Left forelimb (tissue), 1 donor: ENCODE data around the gene SMIM32.

ENCODE experiments used
- DNase-seq: peaks from one replicate; pipeline ENCODE4 v3.0.0-alpha.2; 2018; ENCODE audit warnings: low spot score

SMIM32 gene

DNA sequence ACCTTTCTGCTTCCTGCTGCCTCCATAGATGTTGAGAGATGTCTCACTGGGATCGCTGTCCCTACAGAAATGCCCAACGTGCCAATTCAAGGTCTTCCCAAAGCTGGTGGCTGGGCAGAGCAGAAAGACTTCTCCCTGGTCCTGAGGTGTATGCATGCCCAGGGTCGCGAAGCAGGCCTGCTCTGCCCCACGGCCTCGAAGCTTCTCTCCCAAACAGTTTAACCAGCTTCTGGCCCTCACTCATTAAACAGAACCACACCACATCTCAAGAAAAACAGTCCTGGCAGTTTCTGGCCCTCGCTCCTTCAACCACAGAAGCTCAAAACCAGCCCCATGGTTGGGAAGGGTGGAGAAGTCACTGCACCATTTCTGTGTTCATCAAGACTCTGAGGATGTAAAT lies 14.7 kb upstream of the SMIM32 start:
- no peak for DNase-seq

DNA sequence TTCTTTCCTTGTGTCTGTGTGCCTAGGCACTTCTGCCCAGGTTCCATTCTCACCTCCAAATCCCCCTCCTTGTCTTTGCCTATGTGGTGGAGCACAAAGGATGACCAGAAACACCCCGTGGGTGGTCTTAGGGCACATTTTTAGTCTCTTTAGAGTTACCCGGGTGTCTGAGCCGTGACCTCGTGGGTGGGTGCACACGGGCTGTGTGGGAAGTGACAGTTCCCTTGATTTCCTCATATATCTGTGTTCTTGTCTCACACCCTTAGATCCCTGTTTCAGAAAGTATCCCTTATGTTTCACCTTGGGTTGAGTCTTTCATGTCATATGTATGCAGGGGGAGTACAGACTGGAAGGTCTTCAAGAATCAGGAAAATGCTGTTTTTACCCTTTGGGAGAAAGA lies 13.4 kb upstream of the SMIM32 start:
- DNase-seq: peak; percentile 45

DNA sequence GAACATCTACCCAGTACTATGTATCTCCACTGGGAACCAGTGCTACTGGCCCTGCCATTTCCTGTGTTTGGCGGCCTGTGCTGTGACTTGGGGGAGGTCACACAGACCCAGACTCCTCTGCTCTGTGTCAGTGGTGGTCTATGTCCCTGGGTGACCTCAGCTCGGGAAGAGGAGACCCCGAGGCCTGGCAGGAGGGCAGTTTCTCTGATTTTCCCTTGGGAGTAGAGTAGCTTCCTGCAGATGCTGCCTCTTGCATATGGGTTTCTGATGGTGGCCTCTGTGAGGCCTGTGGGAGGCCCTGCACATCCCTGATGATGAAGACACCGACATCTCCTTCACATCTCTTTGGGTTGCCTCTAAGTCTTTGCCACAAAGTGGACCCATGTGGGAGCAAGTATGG lies 13.0 kb upstream of the SMIM32 start:
- peak; percentile 58 for DNase-seq

DNA sequence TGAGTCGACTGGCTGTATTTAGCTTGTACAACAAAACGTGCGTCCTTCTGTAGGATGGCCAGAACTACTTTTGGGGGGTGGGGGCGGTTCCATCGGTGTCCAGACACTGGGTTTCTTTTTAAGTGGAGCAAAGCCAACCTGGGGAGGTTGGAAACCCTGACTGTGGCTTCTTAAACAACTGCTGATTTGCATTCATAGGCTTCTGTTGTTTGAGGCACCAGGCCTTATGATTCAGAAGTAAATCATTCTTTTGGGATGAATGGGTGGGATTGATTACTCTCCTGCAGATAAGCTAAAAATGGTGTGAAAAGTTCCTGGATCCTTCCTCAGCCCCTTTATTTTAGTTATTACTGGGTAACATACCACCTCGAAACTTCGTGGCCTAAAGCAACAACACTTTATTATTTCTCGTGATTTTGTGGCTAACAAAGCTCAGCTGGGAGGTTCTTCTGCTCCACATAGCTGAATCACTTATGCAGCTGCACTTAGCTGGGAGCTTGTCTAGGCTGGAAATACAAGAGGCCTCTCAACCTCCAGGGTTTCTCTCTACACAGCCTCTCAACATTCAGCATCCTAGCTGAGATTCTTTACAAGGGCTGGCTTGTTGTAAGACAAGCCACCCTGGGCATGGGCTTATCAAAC lies 12.2 kb upstream of the SMIM32 start:
- no peak for DNase-seq

DNA sequence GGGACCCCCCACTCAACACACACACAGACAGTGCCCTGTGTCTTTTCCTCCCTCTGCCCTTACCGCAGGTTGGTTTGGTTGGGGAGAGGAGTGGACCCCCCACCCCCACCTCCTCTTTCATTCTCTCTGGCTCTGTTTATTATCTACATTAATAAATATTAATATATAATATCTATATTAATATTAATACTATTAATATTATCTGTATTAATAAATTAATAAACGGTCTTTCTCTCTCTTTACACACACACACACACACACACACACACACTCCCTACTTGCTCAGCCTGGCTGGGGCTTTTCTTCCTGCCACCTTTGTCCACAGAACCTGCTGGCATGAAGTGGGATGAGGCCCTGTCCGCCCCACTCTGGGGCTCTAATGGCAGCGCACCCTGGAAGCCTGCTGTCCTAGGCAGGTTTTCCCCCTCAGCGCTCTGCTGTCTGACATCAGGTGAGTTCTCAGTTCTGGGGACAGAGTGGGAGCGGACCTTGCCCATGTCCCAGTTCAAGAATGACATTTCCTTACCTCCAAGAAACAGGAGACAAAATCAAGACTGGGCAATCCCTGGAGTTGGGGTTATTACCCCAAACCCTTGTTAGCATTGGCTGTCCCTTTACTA lies 10.5 kb upstream of the SMIM32 start:
- peak; percentile 45 for DNase-seq

DNA sequence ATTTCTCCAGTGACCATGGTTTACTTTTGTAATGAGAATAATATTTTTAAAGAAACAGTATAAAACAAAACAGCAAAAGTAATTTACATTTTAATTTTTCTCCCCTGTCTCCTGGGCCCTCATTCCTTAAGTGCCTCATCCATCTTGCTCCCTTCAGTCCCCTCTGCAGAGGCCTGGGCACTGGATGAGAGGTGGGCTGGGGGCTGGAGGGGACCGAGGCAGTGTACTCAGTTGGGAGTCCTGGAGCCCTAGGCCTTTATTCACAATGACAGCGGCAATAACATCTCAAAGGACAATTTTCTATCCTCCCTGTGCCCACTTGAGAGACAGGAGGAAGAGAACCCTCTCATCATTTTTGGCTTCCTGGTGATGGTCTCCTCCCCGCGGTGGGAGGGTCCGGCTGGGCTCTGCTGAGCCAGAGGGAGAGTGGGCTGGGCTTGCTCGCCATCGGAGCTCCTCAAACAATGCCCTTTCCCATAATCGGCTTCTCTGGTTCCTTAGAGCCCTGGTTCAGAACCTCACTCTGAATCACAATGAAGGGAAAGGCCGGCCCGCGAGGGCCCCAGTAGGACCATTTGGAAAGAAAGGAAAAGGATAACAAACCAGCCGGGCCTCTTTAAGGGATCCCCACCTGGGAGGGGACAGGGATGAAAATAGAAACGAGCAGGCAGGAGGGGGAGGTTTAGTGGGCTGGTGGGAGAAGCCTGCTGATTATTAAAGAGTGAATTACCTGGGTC lies 9.7 kb upstream of the SMIM32 start:
- peak; percentile 52 for DNase-seq

DNA sequence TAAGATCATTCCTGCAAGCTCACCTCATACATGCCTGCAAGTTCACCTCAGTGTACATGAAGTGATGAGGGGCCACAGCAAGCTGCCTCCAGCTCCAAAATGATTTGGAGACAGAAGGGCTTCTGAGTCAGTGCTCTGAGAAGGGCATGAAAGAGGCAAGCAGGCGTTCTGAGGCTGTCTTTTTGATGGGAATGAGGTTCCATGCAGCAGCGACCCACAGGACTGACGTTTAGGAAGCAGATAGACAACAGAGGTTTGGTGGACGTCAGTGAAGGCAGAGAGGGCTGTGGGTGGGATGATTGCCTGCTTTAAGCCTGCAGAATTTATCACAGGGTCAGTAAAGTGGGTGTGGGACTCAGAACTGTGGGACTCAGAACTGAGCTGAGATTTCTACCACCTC lies 8.9 kb upstream of the SMIM32 start:
- DNase-seq: peak; percentile 49

DNA sequence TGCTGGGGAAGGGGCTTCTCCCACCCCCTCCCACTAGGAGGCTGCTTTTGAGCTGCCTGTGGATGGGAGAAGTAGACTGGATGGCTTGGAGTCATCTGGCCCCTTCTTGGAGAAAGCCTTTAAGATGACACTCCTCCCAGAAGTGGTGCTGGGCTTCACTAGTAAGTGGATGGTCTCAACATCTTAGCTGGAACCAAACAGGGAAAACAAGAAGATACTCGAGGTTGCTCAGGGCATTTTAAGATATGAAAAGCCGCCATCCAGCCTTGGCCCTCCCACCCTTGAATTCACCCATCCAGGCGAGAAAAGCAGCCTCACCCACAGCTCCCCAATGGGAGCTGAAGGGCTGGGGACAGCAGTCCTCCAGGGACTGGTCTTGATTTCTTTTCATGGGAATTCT lies 7.8 kb upstream of the SMIM32 start:
- peak; percentile 28 for DNase-seq

DNA sequence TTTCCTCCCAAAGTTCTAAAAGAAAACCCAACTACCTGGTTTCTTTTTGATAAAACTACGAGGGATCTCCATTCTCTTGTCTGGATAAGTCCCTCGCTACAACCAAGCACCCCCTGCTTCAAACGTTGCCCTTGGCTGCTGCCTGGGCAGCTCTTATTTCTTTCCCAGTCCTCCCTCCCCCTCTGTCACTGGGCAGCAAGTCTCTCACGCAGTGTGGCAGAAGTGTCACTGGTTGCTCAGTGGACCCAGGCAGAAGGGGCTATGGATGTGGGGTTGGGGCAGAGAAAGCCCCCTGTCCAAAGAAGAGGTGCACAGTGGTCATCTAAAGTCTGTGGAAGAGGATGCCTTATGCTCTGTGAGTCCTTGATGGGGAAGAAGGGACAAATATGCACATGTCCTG lies 7.2 kb upstream of the SMIM32 start:
- DNase-seq: peak; percentile 42

DNA sequence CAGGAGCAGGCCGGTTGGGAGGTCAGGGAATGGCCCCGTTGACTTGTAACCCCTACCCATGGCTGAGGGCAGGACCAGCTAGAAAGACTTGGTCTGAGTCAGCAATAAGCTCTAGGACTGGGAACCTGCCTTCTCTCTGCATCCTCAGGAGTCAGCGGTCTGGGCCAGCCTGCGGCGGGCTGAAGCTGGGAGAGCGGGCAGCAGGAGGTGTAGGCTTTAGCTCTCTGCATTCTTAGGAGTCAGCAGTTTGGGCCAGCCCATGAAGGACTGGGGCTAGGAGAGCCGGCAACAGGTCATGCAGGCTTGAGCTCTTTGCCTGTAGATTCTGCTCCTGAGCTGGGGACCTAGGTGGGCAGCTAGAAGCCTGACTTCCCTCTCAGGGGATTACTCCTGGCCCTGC lies 6.4 kb upstream of the SMIM32 start:
- DNase-seq: no peak

DNA sequence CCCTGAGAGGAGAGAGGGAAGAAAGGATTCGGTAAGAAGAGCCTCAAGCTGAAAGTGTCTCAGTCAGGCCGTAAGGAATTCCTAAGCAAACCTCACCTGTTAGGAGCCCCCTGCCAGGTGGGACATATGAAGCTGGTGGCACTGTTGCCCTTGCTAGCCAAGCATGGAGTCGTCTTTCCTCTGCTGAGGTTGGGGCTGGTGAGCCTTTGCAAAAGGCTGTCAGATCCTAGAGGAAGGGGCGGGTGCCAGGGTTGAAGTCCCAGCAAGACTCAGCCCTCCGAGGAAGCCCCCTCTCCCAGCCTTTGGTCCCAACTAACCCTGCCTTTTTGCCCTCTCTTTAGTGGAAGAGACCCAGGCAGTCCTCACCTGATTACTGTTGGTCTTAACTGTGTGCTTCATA lies 5.5 kb upstream of the SMIM32 start:
- DNase-seq: peak; percentile 46

DNA sequence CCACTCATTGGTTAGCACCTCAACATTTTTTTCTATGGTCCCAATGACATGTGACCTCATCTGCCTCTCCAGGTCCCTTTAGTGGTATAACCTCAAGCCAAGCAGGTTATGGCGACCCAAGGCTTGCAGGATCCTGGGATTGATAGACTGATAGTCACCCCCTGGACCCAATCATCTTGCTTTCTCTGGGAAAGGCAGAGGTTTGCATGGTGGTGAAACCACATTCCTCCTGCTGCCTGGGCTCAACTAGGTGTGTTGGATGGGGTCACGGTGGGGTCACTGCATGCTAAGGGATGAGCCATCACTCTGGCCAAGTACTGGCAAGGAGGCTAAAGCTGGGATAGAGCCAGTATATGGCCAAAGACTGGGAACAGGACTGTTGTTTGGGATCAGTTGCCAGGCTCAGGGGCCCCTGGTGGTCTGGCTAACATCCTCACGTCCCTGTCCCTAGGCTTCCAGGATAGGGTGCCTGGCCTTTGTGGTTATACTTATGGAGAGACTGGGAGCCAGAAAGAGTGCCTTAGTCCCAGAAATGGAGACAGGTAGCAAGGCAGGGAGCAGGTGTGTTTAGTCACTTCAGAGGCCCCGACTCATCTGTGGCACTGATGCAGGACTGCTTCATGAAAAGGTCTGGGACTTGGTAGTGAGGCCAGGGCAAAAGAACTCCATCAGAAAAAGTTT lies 4.6 kb upstream of the SMIM32 start:
- DNase-seq: peak; percentile 12

DNA sequence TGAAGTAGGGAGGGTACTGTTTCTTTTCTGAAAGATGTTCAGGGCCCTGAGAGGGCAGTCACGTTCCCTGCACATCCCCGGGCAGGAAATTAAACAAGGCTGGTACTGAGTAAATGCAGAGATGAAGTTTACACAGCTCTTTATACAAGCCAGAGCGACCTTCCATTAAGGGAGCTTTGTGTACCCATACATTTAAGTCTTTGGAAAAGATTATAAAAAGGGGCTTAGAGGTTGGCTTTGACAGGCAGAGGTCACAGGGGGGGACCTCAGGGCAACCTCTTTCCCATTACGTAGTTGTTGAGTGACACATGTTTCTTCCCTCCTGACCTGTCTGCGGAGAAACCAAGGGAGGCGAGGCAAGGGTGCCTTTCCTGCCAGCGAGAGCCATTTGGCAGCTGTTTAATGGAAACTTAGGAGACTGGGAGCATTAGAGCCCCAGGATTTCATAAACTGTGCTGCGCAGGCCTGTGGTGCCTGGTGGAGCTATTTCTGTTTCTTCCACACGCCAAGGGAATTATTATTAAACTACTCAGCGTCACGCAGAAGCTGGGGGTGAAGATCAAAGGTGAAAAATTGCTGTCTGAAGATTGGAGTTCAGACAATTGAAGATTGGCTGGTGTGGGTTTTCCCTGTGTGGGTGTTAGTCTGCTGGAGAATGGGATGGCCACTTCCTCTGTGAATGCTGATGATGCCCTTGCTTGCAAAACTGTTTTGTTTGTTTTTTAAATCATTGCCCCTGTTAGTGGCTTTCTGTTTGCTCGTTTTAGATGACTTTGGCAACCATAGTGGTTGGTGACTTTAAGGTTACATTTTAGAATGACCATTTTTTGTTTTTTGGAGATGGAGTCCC lies 3.2 kb upstream of the SMIM32 start:
- DNase-seq: peak; percentile 44

DNA sequence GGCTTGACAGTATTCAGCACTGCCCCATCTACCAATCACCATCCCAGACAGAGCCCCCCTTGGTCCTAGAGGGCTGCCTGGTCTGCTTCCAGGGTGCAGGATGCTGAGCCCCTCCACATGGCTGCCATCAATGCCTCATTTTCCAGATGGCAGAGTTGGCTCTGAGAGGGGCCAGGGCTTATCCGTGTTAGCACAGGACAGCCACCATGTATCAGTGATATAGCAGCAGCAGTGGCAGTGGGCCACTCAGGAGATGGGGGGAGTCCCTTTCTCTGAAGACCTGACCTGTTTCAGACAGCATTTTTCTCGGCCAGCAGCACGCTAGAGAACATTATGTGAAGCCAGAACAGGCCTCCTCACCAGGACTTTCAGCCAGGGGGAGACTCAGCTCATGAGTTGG lies 1.6 kb upstream of the SMIM32 start:
- DNase-seq: peak; percentile 36

DNA sequence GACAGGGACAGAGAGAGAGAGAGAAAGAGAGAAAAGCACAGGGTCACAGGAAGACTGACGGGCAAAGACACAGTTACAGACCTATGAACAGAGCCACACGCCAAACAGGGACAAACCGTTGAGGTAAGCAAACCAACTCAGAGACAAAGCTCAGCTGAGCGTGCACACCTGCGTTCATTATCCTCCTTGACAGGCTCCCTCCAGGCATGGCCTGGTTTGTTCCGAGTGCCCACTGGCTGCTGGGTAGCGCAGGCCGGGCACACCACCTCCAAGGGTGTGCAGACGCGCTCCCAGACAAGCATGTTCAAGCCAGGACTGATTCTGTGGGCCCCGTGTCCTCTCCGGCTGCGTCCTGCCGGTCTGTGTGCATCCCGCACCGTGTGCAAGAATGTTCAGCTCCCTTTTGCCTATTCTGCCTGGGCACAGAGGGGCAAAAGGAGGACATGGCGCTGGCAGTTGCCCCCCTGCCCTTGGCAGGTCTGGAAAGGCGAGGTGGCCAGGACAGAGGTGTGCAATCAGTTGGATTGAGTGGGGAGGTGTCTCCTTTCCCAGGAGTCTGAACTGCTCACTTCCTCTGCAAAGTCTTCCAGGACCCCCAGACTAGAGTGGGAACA lies 467 bp upstream of the SMIM32 start:
- DNase-seq: peak; percentile 61

DNA sequence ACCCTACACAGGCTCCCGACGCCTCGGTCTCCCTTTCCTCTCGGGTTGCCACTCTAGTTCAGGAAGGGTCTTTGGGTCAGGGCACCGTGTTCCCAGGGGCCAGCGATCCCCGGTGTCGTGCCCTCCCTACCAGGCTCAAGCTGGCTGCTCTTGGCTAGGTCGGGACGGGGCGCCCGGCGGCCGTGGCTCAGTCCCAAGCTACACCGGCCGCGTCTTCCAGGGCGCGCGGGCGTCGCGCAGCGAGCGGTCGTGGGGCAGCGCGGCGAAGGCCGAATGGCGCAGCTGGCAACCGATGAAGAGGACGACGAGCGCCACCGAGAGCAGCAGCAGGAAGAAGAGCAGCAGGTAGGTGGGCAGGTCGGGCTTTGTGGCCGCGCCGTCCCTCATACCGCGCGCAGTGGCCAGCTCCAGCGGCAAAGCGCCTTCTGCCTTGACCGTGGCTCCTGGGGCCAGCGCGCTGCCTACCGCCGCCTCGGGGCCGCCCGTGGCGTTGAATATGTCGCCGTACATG lies 892 bp downstream of the SMIM32 start:
- DNase-seq: no peak

DNA sequence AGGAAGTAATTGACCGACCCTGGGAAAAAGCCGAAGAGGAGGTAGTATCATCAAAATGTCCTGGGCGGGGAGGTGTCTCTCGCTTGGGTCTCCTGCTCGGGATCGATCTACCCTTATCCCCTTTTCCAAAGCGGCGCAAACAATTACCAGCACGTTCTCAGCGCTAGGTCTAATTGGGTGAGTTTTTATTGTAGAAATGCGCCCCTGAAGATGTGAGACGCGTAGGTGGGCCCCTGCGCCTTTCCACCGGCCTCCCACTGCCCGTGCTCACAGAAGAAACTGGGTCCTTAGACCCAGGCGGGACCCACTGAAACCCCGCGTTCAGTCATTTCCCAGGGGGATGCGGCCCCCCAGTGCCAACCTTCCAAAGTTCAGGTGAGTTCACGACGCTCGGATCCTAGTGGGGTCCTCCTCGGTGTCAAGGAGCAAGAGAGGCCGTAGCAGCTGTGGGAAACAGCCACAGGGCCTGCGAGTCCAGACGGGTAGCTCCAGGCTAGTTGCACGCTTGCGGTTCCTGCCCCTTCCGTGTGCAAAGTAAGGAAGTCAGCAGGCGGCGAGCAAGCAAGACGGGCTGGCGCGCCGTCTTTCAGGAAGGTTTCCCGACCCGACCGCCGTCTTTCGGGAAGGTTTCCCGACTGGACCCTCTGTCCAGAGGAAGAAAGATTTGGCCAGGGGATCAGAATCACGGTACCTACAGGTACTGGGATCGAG lies 1.5 kb downstream of the SMIM32 start:
- DNase-seq: no peak

DNA sequence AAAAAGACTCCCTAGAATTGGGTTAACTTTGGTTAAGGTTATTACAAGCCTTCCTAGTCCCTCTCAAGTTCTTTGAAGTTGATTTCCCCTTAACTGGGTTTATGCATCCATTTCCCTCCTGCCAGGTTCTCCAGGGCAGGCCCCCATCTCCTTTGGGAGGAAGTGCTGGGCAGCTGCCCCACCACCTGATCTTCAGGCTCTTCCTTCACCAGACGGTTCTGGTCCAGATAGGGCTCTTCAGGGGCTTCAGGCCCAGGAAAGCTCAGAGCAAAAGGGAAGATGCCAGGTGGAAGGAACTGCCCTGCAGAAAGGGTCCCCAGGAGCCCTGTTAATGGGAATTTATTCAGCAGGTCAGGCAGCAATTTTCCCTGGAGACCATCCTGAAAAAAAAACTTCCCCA lies 2.1 kb downstream of the SMIM32 start:
- no peak for DNase-seq

DNA sequence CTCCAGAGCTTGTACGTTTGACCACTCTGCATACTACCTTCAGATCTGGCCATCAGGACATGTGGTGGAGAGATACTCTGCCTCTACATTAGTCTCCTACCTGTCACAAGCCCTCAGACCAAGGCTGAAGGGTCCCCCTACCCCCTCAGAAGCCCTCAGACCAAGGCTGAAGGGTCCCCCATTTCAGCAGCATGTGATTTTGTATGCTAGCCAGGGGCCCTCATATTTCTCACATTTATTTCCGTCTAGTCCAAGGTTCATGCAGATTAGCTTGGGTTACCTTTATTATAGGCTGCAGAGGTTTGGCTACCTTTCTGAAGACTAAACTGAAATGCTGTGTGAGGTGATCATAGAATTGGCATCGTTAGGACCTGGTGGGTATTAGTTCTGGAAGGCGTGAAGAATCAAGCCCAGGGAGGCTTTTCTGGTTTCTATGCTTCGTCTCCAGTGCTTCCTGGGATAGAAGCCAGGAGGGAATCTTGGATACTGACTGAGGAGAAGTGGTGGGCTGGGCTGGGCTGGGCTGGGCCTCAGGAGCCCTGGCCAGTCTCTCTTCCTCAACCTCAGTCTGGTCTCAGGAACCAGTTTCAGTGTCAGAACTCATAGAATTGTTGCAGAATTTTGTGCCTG lies 2.8 kb downstream of the SMIM32 start:
- no peak for DNase-seq

DNA sequence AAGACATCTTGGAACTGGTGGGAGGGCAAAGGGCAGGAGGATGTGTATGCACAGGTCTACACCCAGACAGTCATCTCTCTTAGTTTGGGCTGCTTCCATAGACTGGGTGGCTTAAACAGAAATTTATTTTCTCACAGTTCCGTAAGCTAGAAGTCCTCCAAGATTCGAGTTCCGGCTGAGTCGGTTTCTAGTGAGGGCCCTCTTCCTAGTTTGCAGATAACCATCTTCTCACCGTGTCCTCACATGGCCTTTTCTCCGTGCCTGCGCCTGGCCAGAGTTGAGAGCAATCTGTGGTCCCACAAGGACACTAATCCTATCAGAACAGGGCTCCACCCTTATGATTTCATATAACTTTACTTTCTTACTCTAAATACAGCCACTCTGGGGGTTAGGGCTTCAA lies 4.1 kb downstream of the SMIM32 start:
- no peak for DNase-seq
